HEK293 (cell line): ENCODE results near the gene LGALS1.

Experiments
- CTCF ChIA-PET: fragments of 350-600 bp; formaldehyde crosslinking; extraction: SDS; loops from one replicate; lab custom pipeline; 2021; ENCODE audit warnings: antibody characterized with exemption; lab: Yijun Ruan, JAX
- POLR2A ChIA-PET: fragments of 300-600 bp; formaldehyde crosslinking; extraction: SDS; loops from one replicate; lab custom pipeline; 2020; ENCODE audit warnings: antibody characterized with exemption, inconsistent platforms; lab: Yijun Ruan, JAX
- H3K27ac ChIP-seq: fragments of 200-500 bp; sonication (Bioruptor generic); 2 replicates; pipeline ENCODE4 v1.5.1; 2014; ENCODE audit warnings: low read depth, low read length, control low read depth, inconsistent platforms; ENCODE audit errors: extremely low read depth
- H3K36me3 ChIP-seq, 2 experiments: fragments of 200-500 bp in 1 of 2; sonication (Bioruptor generic) in 1 of 2; 1 replicate in 1 of 2; 2 replicates in 1 of 2; pipeline ENCODE4 v1.5.1; 2014 to 2017; ENCODE audit warnings: inconsistent platforms in 2 of 2, low read length in 2 of 2; ENCODE audit not compliant: control insufficient read depth in 2 of 2, insufficient read depth in 1 of 2
- H3K4me1 ChIP-seq: fragments of 200-500 bp; sonication (Bioruptor generic); 2 replicates; pipeline ENCODE4 v1.5.1; 2014; ENCODE audit warnings: mild to moderate bottlenecking, low read length, inconsistent platforms; ENCODE audit not compliant: control insufficient read depth, insufficient read depth
- H3K4me3 ChIP-seq: 2 replicates; pipeline ENCODE4 v1.5.1; 2011; ENCODE audit warnings: low read depth, mild to moderate bottlenecking, control low read depth, low read length, moderate library complexity
- H3K9me3 ChIP-seq: fragments of 200-500 bp; sonication (Bioruptor generic); 2 replicates; pipeline ENCODE4 v1.5.1; 2014; ENCODE audit warnings: low read depth, low read length, inconsistent platforms; ENCODE audit not compliant: control insufficient read depth, insufficient read depth
- CTCF ChIP-seq: fragments of 450-650 bp; formaldehyde crosslinking; IDR thresholded peaks from 2 replicates; pipeline ENCODE4 v1.5.1; 2016; ENCODE audit warnings: missing biosample characterization, missing genetic modification characterization
- KLF16 ChIP-seq: fragments of 450-650 bp; formaldehyde crosslinking; IDR thresholded peaks from 2 replicates; pipeline ENCODE4 v1.5.1; 2017; ENCODE audit warnings: missing biosample characterization, missing genetic modification characterization
- MYNN ChIP-seq: fragments of 450-650 bp; formaldehyde crosslinking; IDR thresholded peaks from 2 replicates; pipeline ENCODE4 v1.5.1; 2016; ENCODE audit warnings: missing biosample characterization, missing genetic modification characterization, borderline replicate concordance
- PRDM10 ChIP-seq: fragments of 450-650 bp; formaldehyde crosslinking; IDR thresholded peaks from 2 replicates; pipeline ENCODE4 v1.5.1; 2016; ENCODE audit warnings: missing biosample characterization, missing genetic modification characterization
- SP3 ChIP-seq: fragments of 450-650 bp; formaldehyde crosslinking; IDR thresholded peaks from 2 replicates; pipeline ENCODE4 v1.5.1; 2016; ENCODE audit warnings: missing biosample characterization, missing genetic modification characterization
- TCF7L2 ChIP-seq: IDR thresholded peaks from 2 replicates; pipeline ENCODE4 v1.6.1; 2011; ENCODE audit warnings: low read depth, mild to moderate bottlenecking, inconsistent platforms, low read length, moderate library complexity, borderline replicate concordance
- ZBTB17 ChIP-seq: fragments of 450-650 bp; formaldehyde crosslinking; IDR thresholded peaks from 2 replicates; pipeline ENCODE4 v1.5.1; 2016; ENCODE audit warnings: missing biosample characterization, missing genetic modification characterization
- ZIC2 ChIP-seq: fragments of 450-650 bp; formaldehyde crosslinking; IDR thresholded peaks from 2 replicates; pipeline ENCODE4 v1.5.1; 2016; ENCODE audit warnings: missing biosample characterization, missing genetic modification characterization
- ZNF16 ChIP-seq: fragments of 450-650 bp; formaldehyde crosslinking; IDR thresholded peaks from 2 replicates; pipeline ENCODE4 v1.5.1; 2016; ENCODE audit warnings: low read depth, missing biosample characterization, missing genetic modification characterization
- ZNF211 ChIP-seq: fragments of 450-650 bp; formaldehyde crosslinking; IDR thresholded peaks from 2 replicates; pipeline ENCODE4 v1.5.1; 2016; ENCODE audit warnings: low read depth, missing biosample characterization, missing genetic modification characterization
- ZNF362 ChIP-seq: fragments of 450-650 bp; formaldehyde crosslinking; IDR thresholded peaks from 2 replicates; pipeline ENCODE4 v1.5.1; 2016; ENCODE audit warnings: missing biosample characterization, missing genetic modification characterization
- ZNF37A ChIP-seq: fragments of 450-650 bp; IDR thresholded peaks from 2 replicates; pipeline ENCODE4 v1.5.1; 2018; ENCODE audit warnings: missing biosample characterization, missing genetic modification characterization
- ZNF433 ChIP-seq: fragments of 450-650 bp; formaldehyde crosslinking; IDR thresholded peaks from 2 replicates; pipeline ENCODE4 v1.5.1; 2016; ENCODE audit warnings: missing biosample characterization, missing genetic modification characterization, low read depth
- ZNF473 ChIP-seq: fragments of 450-650 bp; formaldehyde crosslinking; IDR thresholded peaks from 2 replicates; pipeline ENCODE4 v1.5.1; 2017; ENCODE audit warnings: missing biosample characterization, missing genetic modification characterization
- ZNF513 ChIP-seq: fragments of 450-650 bp; IDR thresholded peaks from 2 replicates; pipeline ENCODE4 v1.5.1; 2018; ENCODE audit warnings: missing biosample characterization, missing genetic modification characterization
- ZNF571 ChIP-seq: fragments of 450-650 bp; formaldehyde crosslinking; IDR thresholded peaks from 2 replicates; pipeline ENCODE4 v1.5.0; 2017; ENCODE audit warnings: missing biosample characterization, missing genetic modification characterization
- ZNF600 ChIP-seq: fragments of 450-650 bp; formaldehyde crosslinking; IDR thresholded peaks from 2 replicates; pipeline ENCODE4 v1.5.1; 2016; ENCODE audit warnings: missing biosample characterization, missing genetic modification characterization
- ZNF664 ChIP-seq: fragments of 450-650 bp; formaldehyde crosslinking; IDR thresholded peaks from 2 replicates; pipeline ENCODE4 v1.5.1; 2016; ENCODE audit warnings: missing biosample characterization, missing genetic modification characterization
- ZSCAN18 ChIP-seq: fragments of 450-650 bp; formaldehyde crosslinking; IDR thresholded peaks from 2 replicates; pipeline ENCODE4 v1.5.1; 2016; ENCODE audit warnings: missing biosample characterization, missing genetic modification characterization
- ZSCAN4 ChIP-seq: fragments of 450-650 bp; formaldehyde crosslinking; IDR thresholded peaks from 2 replicates; pipeline ENCODE4 v1.5.1; 2017; ENCODE audit warnings: missing biosample characterization, missing genetic modification characterization

Gene LGALS1

GRCh38 chr22:37635157-37635556 lies 40.3 kb upstream of the LGALS1 start (continued):
- no peak for TF ChIP-seq MYNN (tag by site-specific recombination)
- no peak for TF ChIP-seq ZSCAN18 (tag by site-specific recombination)

- ChIA-PET CTCF (interaction anchor here (0.5 to 17.0 kb wide), 9 partner anchors 6 to 97 kb away, joined by 3 to 353 read pairs (median 5); partner anchors contain the start of genes LGALS1, NOL12 and PDXP), POLR2A (interaction anchor here (0.6 to 11.0 kb wide), 5 partner anchors 8 to 75 kb away, joined by 3 to 80 read pairs (median 3); partner anchors contain the start of genes GGA1 and PDXP)
- Histone ChIP-seq H3K27ac (no peak overlapping the region), H3K4me3 (no peak overlapping the region), H3K36me3 (peaks cover 0 to 21% of the 10 kb centered on the region in 2 experiments; a peak in 1 of 3 replicates), H3K4me1 (peaks cover 22% of the 10 kb centered on the region), H3K9me3 (no peaks in the 10 kb centered on the region)
- peak; percentile 38; the same call in 1 of the 2 replicates for TF ChIP-seq CTCF (tag by site-specific recombination)
- no peak for TF ChIP-seq ZNF362 (tag by site-specific recombination)
- TF ChIP-seq TCF7L2: no peak
- TF ChIP-seq ZNF600 (tag by site-specific recombination): no peak
- TF ChIP-seq ZNF37A: no peak
- TF ChIP-seq KLF16: no peak
- no peak for TF ChIP-seq ZNF513 (tag by site-specific recombination)
- peak; percentile 45 for TF ChIP-seq ZIC2 (tag by site-specific recombination)
- TF ChIP-seq ZNF571 (tag by site-specific recombination): no peak
Observed at GRCh38 chr22:37636186-37636948, 39.1 kb upstream of the LGALS1 start.

- no peak overlapping the region for H3K4me3 ChIP-seq
- ChIA-PET CTCF (interaction anchor here (0.9 to 17.0 kb wide), 7 partner anchors 9 to 70 kb away, joined by 3 to 353 read pairs (median 6); partner anchors contain the start of genes LGALS1, NOL12 and PDXP), POLR2A (interaction anchor here (0.6 to 11.0 kb wide), 5 partner anchors 9 to 75 kb away, joined by 3 to 80 read pairs (median 3); partner anchors contain the start of genes GGA1 and PDXP)
- TF ChIP-seq ZNF433 (tag by site-specific recombination): no peak
- TF ChIP-seq ZNF473 (tag by site-specific recombination): no peak
- TF ChIP-seq SP3: no peak
- TF ChIP-seq PRDM10 (tag by site-specific recombination): peak; percentile 75
- no peak for TF ChIP-seq ZNF16 (tag by site-specific recombination)
- no peak for TF ChIP-seq ZSCAN4 (tag by site-specific recombination)
- TF ChIP-seq ZNF664 (tag by site-specific recombination): 0 out of 2 replicates have a peak, but pooled peaks have one; percentile 10
- 0 out of 2 replicates have a peak, but pooled peaks have one; percentile 9 for TF ChIP-seq ZBTB17 (tag by site-specific recombination)
- no peak for TF ChIP-seq ZNF211 (tag by site-specific recombination)
- H3K27ac ChIP-seq: no peak overlapping the region
- no peaks in the 10 kb centered on the region for H3K9me3 ChIP-seq
- peaks cover 0 to 21% of the 10 kb centered on the region in 2 experiments; a peak in 1 of 3 replicates for H3K36me3 ChIP-seq
- H3K4me1 ChIP-seq: peaks cover 22% of the 10 kb centered on the region
Observed at GRCh38 chr22:37636949-37637273, 38.5 kb upstream of the LGALS1 start.
